CD14-positive monocyte (primary cell): ENCODE data around the gene MDM4. TPM values are rescaled to one million over a fixed set of nuclear protein-coding genes. Genes with fewer than 3 reads are reported as not detected.

Experiments
- DNase-seq, 3 donors: peaks; one replicate each; pipeline ENCODE4 v3.0.0-alpha.2; 2011 to 2022
- H2AFZ ChIP-seq: 2 replicates; pipeline ENCODE4 v1.6.0; 2012; ENCODE audit warnings: mild to moderate bottlenecking, low read depth, low read length, inconsistent platforms; ENCODE audit not compliant: insufficient read depth, poor library complexity, severe bottlenecking
- H3K27ac ChIP-seq, 2 donors: 1 replicate in 1 of 2; 2 replicates in 1 of 2; pipeline ENCODE4 v1.5.1; 2012 to 2013; ENCODE audit warnings: low read length in 2 of 2, control low read depth in 1 of 2, inconsistent platforms in 1 of 2, low read depth in 1 of 2, mild to moderate bottlenecking in 1 of 2
- H3K27me3 ChIP-seq, 2 donors: one replicate each; pipeline versions ENCODE4 v1.6.0 to v1.6.1; 2011 to 2013; ENCODE audit warnings: low read length in 2 of 2; ENCODE audit not compliant: control insufficient read depth in 2 of 2, insufficient read depth in 2 of 2
- H3K36me3 ChIP-seq, 2 donors: replicated peaks in 1 of 2; 1 replicate in 1 of 2; 2 replicates in 1 of 2; pipeline versions ENCODE4 v1.5.1 to v1.6.1; 2012 to 2013; ENCODE audit warnings: low read length in 2 of 2, control low read depth in 1 of 2, inconsistent platforms in 1 of 2, mild to moderate bottlenecking in 1 of 2; ENCODE audit not compliant: insufficient read depth in 2 of 2, control insufficient read depth in 1 of 2
- H3K4me1 ChIP-seq, 2 donors: 1 replicate in 1 of 2; 2 replicates in 1 of 2; pipeline versions ENCODE4 v1.5.1 to v1.6.1; 2012 to 2013; ENCODE audit warnings: low read length in 2 of 2, control low read depth in 1 of 2, inconsistent platforms in 1 of 2, mild to moderate bottlenecking in 1 of 2, moderate library complexity in 1 of 2; ENCODE audit not compliant: insufficient read depth in 2 of 2, control insufficient read depth in 1 of 2
- H3K4me2 ChIP-seq: replicated peaks from 2 replicates; pipeline ENCODE3; 2012; ENCODE audit warnings: low read length, moderate library complexity, mild to moderate bottlenecking; ENCODE audit not compliant: poor library complexity, severe bottlenecking; ENCODE audit errors: extremely low read depth
- H3K4me3 ChIP-seq, 3 experiments: fragments of 200-600 bp in 1 of 3; sonication (generic) in 1 of 3; replicated peaks in 1 of 3; 1 replicate in 2 of 3; 2 replicates in 1 of 3; pipeline ENCODE4 v1.5.1; 2011 to 2013; ENCODE audit warnings: low read length in 3 of 3, mild to moderate bottlenecking in 3 of 3, control low read depth in 2 of 3, low read depth in 2 of 3, inconsistent platforms in 1 of 3, moderate library complexity in 1 of 3
- H3K79me2 ChIP-seq: 2 replicates; pipeline ENCODE4 v1.6.0; 2012; ENCODE audit warnings: mild to moderate bottlenecking, control low read depth, inconsistent platforms, low read length, moderate library complexity; ENCODE audit not compliant: insufficient read depth
- H3K9ac ChIP-seq: 2 replicates; pipeline ENCODE4 v1.6.0; 2017; ENCODE audit warnings: low read length, mild to moderate bottlenecking; ENCODE audit not compliant: insufficient read depth, poor library complexity, severe bottlenecking
- H3K9me3 ChIP-seq, 2 donors: replicated peaks in 1 of 2; 1 replicate in 1 of 2; 2 replicates in 1 of 2; pipeline versions ENCODE4 v1.5.1 to v1.6.1; 2012 to 2013; ENCODE audit warnings: low read length in 2 of 2, control low read depth in 1 of 2; ENCODE audit not compliant: control insufficient read depth in 1 of 2, insufficient read depth in 1 of 2
- H4K20me1 ChIP-seq: 2 replicates; pipeline ENCODE4 v1.6.0; 2012; ENCODE audit warnings: mild to moderate bottlenecking, low read length, control low read depth, moderate library complexity; ENCODE audit not compliant: insufficient read depth
- H3K27ac Mint-ChIP-seq, 7 donors: one replicate each; pipeline ENCODE4 v1.8.0; 2020; ENCODE audit warnings: mild to moderate bottlenecking in 7 of 7, mixed read lengths in 7 of 7, moderate library complexity in 6 of 7, inconsistent platforms in 2 of 7
- H3K27me3 Mint-ChIP-seq, 3 donors: one replicate each; pipeline ENCODE4 v1.8.0; 2021 to 2022; ENCODE audit warnings: low read depth in 3 of 3, mild to moderate bottlenecking in 3 of 3, mixed read lengths in 3 of 3, moderate library complexity in 3 of 3, inconsistent platforms in 1 of 3
- H3K36me3 Mint-ChIP-seq, 2 donors: one replicate each; pipeline ENCODE4 v1.8.0; 2020; ENCODE audit warnings: mixed read lengths in 2 of 2, inconsistent platforms in 1 of 2, mild to moderate bottlenecking in 1 of 2
- H3K4me1 Mint-ChIP-seq: one replicate; pipeline ENCODE4 v1.8.0; 2020; ENCODE audit warnings: mild to moderate bottlenecking, mixed read lengths
- H3K4me3 Mint-ChIP-seq, 2 donors: one replicate each; pipeline ENCODE4 v1.8.0; 2020; ENCODE audit warnings: mild to moderate bottlenecking in 2 of 2, mixed read lengths in 2 of 2, moderate library complexity in 1 of 2
- H3K9me3 Mint-ChIP-seq, 7 donors: one replicate each; pipeline ENCODE4 v1.8.0; 2020 to 2022; ENCODE audit warnings: mixed read lengths in 7 of 7, mild to moderate bottlenecking in 6 of 7, moderate library complexity in 6 of 7, inconsistent platforms in 2 of 7
- CTCF ChIP-seq: fragments of 200-600 bp; IDR thresholded peaks from one replicate; pipeline ENCODE4 v1.8.0; 2022; ENCODE audit warnings: antibody characterized with exemption, mild to moderate bottlenecking
- whole genome bisulfite sequencing: methylation state at CpG from one replicate; pipeline ENCODE4 v1.1.5; 2013; ENCODE audit warnings: missing lambda C conversion rate; ENCODE audit not compliant: insufficient coverage; 5-methylcytosine and 5-hydroxymethylcytosine counted together
- intact Hi-C, 2 donors: fragments of 100-400 bp; cut with micrococcal nuclease; formaldehyde crosslinking; loops; one replicate each; pipeline versions ENCODE4 v1.15.0 to v1.15.1; 2023
- polyA plus RNA-seq, 3 donors: library from polyadenylated mRNA; depleted of rRNA in 1 of 3; unstranded in 2 of 3; stranded (reverse) in 1 of 3; fragments of 300-500 nt in 2 of 3; fragments of >200 nt in 1 of 3; fragmentation: Illumina TruSeq in 2 of 3; gene quantifications; 1 replicate in 2 of 3; 2 replicates in 1 of 3; pipeline ENCODE4 v1.2.3, GENCODE V29; 2012 to 2021

The MDM4 gene
- polyA plus RNA-seq, 3 donors: 7.8 to 37.0 (median 10.2) TPM

GRCh38 chr1:204589409-204590038 is 73.3 kb downstream of the MDM4 start:
- Mint-ChIP-seq H3K36me3 (peaks cover 7 to 10% of the 10 kb centered on the region in 2 donors), H3K9me3 (no peaks in the 10 kb centered on the region), H3K4me3 (no peak overlapping the region), H3K27me3 (peaks cover 0 to 4% (median 2%) of the 10 kb centered on the region in 3 donors), H3K4me1 (no peaks in the 10 kb centered on the region), H3K27ac (no peak overlapping the region)
- no peaks in the 10 kb centered on the region for H3K27me3 ChIP-seq
- no peak overlapping the region for H3K4me2 ChIP-seq
- no peaks in the 10 kb centered on the region for H3K9me3 ChIP-seq
- H3K4me1 ChIP-seq: no peaks in the 10 kb centered on the region
- no peaks in the 10 kb centered on the region for H3K36me3 ChIP-seq
- no CpG with 5 or more reads among the region's 8 CpGs for WGBS
- no peak overlapping the region for H3K9ac ChIP-seq
- intact Hi-C loops: no loop called here
- no peak overlapping the region for H3K4me3 ChIP-seq
- H3K79me2 ChIP-seq: no peaks in the 10 kb centered on the region
- no peak for DNase-seq
- TF ChIP-seq CTCF: no peak
- H3K27ac ChIP-seq: no peak overlapping the region
- H2AFZ ChIP-seq: no peak overlapping the region
- no peaks in the 10 kb centered on the region for H4K20me1 ChIP-seq

GRCh38 chr1:204591473-204592090 is 75.4 kb downstream of the MDM4 start:
- no peaks in the 10 kb centered on the region for H3K27me3 ChIP-seq
- Mint-ChIP-seq H3K27me3 (peaks cover under 1 to 4% (median 2%) of the 10 kb centered on the region in 3 donors), H3K36me3 (peaks cover 7 to 9% of the 10 kb centered on the region in 2 donors), H3K4me3 (no peak overlapping the region), H3K27ac (no peak overlapping the region), H3K9me3 (no peaks in the 10 kb centered on the region), H3K4me1 (no peaks in the 10 kb centered on the region)
- TF ChIP-seq CTCF: no peak
- no peak overlapping the region for H3K9ac ChIP-seq
- intact Hi-C loops: no loop called here
- 100% methylated on average over 2 of the region's 3 CpGs for WGBS
- no peak overlapping the region for H3K4me2 ChIP-seq
- no peak overlapping the region for H2AFZ ChIP-seq
- no peak overlapping the region for H3K27ac ChIP-seq
- no peak for DNase-seq
- H3K9me3 ChIP-seq: no peaks in the 10 kb centered on the region
- no peaks in the 10 kb centered on the region for H4K20me1 ChIP-seq
- H3K4me3 ChIP-seq: no peak overlapping the region
- no peaks in the 10 kb centered on the region for H3K36me3 ChIP-seq
- H3K4me1 ChIP-seq: no peaks in the 10 kb centered on the region
- H3K79me2 ChIP-seq: no peaks in the 10 kb centered on the region
